ENCODE measurements around the gene CTR9.

Gene CTR9

GRCh38 chr11:10750838-10751580 is at the start of gene CTR9:
CTR9 (plus strand) TSS chr11:10751246; CDS start chr11:10751413, 167 bp downstream.
- DNase-seq (ENCODE audit: low spot score): peak; percentile 91

GRCh38 chr11:10701982-10702381 is 49.1 kb upstream of the CTR9 start:
- DNase-seq (ENCODE audit: low spot score): no peak

DNA sequence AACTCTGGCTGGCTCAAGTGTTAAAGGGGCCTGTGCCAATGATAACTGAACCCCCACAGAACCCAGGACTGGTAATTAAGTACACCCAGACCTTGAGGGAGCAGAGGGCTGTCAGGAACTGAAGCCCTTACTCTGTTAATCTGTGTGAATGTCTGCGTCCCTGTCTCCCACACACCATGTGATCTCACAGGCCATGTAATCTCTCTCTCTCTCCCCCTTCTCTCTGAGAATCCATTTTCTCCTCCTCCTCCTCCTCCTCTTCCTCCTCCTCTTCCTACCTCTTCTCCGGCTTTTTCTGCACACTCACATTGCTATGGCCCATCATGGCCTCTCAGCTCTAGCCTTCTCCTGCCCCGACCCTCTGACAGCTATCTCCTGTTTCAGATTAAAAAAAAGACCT is 42.9 kb upstream of the CTR9 start:
- no peak for DNase-seq (ENCODE audit: low spot score)

DNA sequence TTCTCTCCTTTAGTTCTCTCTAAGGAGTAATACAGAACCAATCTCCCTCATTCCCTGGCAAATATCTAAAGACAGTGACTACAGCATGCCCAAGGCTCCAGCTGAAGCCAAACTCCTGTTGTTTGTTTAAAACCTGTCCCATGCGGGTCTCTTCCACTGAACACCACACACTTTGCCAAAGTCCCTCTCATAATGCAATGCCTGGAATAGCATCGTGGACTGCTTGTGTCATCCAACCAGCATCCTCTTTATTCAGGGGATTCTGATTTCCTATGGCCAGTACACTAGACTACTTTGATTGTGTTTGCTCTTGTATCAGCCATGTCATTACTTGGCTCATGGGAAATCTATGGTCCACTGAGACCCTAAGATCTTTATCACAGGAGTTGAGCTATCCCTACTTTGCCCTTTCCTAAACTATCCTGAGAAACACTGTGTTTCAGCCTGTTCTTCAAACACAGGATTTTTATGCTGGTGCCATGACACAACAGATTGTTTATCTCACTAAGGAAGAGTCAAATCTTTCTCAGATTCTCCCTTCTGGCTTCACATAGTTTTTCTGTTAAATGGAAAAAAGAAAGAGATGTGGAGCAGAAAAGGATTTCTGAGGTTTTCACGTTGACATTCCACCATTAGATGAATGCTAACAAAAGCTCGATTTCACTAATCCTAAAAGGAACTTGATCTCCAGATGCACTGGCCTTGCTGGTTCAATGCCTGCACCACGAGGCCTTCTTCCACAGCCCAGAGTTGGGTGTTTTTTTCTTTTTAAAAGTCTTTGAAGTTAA is 41.6 kb upstream of the CTR9 start:
- DNase-seq (ENCODE audit: low spot score): no peak

- DNase-seq (ENCODE audit: low spot score): peak; percentile 29
Observed at GRCh38 chr11:10715571-10715970, 35.5 kb upstream of the CTR9 start.

GRCh38 chr11:10716122-10716521 is 34.9 kb upstream of the CTR9 start:
- no peak for DNase-seq (ENCODE audit: low spot score)

DNA sequence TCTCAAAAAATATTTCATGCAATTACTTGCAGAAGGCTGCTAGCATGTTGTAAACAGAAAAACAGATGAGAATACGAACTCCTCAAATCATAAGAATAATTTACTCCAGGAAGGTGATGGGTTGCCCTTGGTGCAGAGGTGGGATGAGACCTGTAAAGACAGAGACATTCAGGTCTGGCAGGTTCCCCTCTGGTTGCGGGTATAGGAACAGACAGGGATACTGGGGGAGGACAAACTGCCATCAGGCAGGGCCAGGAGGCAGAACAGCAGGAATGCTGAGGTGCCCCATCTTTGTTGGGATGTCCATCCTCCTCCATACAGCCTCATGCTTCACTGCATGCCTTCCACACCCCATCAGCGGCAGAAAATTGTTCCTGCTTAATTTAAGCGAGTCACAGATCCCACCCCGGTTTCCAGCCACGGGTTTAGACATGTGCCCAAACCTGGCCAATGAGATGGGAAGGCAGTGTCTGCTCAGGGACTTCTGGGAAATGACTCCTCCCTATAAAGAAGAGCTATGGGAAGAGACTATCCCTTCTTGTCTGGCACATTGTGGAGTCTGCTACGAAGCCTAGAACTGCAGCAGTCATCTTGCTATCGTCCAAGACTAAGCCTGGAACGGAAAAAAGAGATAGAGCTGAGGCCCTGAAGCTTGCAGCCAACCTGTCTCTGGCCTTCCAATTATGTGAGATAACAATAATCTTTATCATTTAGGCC is 34.3 kb upstream of the CTR9 start:
- no peak for DNase-seq (ENCODE audit: low spot score)

- DNase-seq (ENCODE audit: low spot score): no peak
Observed at GRCh38 chr11:10719616-10720015, 31.4 kb upstream of the CTR9 start.

DNA sequence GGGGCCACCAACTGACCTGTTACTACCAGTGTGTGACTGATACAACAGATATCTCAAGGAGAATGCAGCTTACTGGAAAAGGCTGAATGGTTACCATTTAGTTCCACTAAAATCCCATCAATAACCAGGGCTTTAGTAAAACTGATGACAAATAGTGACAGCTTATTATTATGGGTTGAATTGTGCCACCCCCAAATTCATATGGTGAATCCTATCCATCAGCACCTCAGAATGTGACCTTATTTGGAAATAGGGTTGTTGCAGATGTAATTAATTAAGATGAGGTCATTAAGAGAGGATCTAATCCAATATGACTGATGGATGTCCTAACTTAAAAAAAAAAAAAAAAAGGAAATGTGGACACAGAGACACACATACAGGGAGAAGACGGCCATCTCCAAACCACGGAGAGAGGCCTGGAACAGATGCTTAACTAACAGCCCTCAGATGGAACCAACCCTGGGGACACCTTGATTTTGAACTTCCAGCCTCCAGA is 30.1 kb upstream of the CTR9 start:
- DNase-seq (ENCODE audit: low spot score): no peak

DNA sequence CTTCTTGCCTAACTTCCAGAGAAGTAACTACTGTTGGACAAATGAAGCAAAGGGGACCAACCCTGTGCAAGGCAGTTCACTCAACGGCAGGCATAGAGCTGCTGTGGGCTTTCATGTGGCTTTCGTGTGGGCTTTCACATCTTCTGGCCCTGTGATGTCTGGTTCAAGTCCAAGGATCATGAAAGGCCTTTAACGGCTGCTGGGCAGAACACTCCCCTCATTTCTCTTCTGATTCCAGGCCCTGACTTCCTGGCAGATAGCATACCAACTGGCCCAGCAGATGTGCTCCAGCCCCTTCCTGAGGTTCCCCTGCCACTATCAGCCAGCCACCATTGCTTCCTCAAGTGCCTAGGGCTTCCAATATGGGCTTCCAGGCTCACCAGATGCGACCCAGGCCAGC is 28.7 kb upstream of the CTR9 start:
- no peak for DNase-seq (ENCODE audit: low spot score)

DNA sequence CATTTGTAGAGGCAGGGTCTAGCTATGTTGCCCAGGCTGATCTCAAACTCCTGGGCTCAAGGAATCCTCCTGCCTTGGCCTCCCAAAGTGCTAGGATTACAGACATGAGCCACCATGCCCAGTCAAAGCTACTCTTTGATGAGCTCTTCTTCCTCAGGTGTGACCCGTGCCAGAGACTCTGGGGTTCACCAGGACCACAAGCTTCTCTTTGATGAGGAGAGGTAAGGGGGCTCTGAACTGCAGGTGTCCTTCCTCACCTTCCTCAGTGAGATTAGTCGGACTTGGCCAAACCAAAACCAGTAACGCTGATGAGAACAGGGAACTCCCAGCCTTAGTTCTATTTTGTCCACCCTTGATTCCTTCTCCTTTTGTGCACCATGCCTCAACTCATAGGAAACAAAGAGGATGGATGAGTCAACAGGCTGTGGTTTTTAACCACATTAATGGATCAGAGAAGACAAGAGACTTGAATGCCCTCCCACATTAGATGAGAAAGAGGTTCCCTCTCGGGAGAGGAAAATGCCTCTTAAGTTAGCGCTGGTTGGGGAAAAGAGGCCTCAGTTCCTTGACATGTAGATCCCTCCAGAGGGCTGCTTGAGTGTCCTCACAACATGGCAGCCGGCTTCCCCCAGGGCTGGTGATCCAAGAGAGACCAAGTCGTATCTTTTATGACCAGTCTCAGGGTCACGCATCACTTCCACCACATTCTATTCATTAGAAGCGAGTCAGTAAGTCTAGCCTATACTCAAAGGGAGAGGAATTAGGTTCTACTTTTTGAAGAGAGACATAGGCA is 25.7 kb upstream of the CTR9 start:
- DNase-seq (ENCODE audit: low spot score): peak; percentile 8

- no peak for DNase-seq (ENCODE audit: low spot score)
Observed at GRCh38 chr11:10725907-10726253, 25.2 kb upstream of the CTR9 start.

DNA sequence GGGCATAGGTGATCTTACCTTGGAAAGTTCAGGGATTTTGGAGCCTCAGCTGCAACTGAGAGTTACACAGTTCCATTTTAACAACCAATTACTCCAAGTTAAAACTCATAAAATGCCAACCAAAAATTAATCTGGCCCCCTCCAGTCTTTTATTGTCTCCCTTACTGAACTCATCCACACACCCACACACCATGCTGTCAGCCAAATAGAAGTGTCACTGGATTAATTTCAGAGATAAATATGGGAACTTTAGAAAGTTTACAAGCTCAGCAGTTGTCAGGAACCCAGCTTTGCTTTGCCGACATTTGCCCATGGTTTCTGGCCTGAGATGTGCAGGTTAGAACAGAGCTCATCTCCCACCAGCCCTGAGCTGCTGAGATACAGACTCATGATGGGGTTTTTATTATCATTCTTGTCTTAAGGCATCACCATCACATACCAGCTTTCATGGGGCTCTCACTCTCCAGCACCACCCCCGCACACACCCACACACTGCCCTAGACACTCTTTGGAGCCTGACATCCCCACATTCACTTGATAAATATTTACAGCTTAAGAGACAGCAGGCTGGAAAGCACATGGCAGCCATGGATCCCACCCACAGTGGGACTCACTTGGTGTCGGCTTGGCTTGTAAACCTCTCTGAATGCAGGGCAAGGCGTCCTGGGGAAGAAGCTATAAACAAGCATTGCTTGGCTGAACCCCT is 23.7 kb upstream of the CTR9 start:
- no peak for DNase-seq (ENCODE audit: low spot score)

GRCh38 chr11:10728154-10728553 is 22.9 kb upstream of the CTR9 start:
- DNase-seq (ENCODE audit: low spot score): no peak

DNA sequence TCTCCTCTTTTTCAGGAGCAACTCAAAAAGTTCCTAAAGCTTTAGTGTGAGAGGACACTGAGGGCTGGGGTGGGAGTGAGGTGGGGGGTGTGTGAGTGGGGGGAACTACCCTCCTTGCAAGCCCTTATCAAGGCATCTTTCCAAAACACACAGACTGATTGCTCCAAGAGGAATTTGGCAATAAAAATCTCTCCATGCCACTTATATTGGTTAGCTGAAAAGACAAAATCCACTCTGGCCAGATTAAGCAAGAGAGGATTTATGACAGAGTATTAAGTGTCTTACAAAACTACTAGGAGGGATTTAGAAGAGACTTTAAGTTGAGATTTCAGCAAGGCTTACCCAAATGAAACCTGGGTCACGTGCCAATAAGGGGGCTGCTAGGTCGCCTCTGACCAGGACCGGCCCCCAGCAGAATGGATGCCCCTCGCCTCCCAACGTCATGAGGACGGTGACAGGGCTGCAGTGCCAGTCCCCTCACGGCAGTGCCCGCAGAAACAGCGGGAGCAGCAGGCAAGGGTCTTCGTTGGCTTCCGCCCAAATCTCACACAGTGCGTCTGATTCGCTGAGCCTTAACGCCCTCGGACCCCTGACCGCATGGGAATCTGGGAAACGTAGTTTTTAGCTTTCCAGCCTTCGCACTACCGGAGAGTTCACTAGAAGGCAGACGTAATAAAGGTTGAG is 22.1 kb upstream of the CTR9 start:
- DNase-seq (ENCODE audit: low spot score): no peak

DNA sequence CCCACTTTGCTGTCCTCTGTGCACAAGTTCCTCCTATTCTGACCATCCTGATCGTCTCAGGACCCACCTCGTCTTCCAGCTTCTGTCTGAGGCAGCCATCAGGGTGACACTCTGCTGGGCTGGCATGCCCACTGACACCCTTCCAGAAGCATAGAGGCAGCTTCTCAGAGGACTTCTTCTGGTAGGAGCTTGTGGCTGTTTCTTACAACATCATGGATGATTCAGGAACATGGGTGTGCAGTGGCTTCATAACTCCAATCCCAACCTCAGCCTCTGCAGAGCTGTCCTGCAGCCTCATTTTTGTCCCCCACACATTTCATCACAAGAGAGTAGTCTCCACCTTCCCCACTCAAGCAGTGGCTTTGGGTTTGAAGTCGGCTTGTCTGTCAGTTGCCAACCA is 20.9 kb upstream of the CTR9 start:
- no peak for DNase-seq (ENCODE audit: low spot score)

- no peak for DNase-seq (ENCODE audit: low spot score)
Observed at GRCh38 chr11:10731064-10731680, 19.9 kb upstream of the CTR9 start.

DNA sequence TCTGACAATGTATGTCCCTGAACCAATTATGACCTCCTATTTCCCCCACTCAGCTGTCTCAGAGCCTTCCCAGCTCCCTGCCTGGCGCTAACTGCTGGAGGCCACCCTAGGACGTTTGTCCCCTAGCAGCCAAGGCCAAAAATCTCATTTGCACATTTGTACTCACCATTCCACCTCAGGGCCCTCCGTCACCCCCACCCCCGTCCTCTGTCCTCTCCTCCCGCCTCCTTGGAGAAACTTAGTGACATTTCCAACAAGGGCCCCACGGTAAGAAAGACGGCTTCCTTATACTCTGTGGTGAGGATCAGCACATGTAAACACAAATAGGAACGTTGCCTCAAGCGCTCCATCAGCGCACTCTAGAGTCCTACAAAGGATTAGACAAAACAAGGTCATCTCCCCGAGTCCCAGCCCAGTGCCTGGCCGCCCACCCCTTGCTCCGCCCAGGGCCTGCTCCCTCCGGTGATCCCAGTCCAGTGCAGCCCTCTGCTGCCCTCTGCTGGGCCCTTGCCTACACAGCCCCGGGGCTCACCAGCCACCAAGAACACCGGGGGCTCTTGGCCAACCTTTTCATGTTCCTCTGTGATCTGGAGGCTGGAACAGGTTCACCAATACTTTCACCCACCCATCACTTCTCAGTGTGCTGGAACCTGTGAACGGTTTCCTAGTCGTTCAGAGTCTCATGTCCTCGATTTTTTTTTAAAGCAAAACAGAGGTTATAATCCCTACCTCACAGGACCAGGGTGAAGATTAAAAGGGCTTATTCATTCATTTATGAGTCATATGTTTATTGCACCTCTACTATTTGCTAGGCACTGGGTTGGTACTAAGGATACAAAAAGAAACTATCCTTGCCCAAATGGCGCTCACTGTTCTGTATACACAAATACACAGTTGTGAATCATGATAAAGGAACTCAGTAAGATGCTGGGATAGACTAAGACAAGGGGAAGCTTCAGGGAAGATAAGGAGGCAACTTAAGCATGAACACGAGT is 15.3 kb upstream of the CTR9 start:
- peak; percentile 92 for DNase-seq (ENCODE audit: low spot score)
